ENCODE results near the gene RPS6KC1.
"Not testable (repeated sequence)": the region's sequence is repeated elsewhere in the genome, so short reads cannot be mapped to it uniquely, and the experiment has no call there.

Gene RPS6KC1, protein sequence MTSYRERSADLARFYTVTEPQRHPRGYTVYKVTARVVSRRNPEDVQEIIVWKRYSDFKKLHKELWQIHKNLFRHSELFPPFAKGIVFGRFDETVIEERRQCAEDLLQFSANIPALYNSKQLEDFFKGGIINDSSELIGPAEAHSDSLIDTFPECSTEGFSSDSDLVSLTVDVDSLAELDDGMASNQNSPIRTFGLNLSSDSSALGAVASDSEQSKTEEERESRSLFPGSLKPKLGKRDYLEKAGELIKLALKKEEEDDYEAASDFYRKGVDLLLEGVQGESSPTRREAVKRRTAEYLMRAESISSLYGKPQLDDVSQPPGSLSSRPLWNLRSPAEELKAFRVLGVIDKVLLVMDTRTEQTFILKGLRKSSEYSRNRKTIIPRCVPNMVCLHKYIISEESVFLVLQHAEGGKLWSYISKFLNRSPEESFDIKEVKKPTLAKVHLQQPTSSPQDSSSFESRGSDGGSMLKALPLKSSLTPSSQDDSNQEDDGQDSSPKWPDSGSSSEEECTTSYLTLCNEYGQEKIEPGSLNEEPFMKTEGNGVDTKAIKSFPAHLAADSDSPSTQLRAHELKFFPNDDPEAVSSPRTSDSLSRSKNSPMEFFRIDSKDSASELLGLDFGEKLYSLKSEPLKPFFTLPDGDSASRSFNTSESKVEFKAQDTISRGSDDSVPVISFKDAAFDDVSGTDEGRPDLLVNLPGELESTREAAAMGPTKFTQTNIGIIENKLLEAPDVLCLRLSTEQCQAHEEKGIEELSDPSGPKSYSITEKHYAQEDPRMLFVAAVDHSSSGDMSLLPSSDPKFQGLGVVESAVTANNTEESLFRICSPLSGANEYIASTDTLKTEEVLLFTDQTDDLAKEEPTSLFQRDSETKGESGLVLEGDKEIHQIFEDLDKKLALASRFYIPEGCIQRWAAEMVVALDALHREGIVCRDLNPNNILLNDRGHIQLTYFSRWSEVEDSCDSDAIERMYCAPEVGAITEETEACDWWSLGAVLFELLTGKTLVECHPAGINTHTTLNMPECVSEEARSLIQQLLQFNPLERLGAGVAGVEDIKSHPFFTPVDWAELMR

GRCh38 chr1:213051127-213051880, at the start of gene RPS6KC1:
Gene RPS6KC1, plus strand, starts transcription at chr1:213051241. Its CDS starts 164 bp downstream, at chr1:213051405.
- peak; percentile 70 to 72 for DNase-seq (ENCODE audit: low read depth in 2 of 2)

DNA sequence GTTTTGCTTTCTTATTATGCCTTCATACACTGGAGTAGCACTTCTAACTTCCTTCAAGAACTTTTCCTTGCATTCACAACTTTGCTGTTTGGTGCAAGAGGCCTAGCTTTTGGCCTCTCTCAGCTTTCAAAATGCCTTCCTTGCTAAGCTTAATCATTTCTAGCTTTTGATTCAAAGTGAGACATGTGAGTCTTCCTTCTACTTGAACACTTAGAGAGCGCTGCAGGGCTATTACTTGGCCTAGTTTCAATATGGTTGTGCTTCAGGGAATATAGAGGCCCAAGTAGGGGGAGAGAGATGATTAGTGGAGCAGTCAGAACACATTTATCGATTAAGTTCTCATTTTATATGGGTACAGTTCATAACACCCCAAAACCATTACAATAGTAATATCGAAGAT, 47.8 kb upstream of the RPS6KC1 start:
- DNase-seq (ENCODE audit: low read depth in 2 of 2): no peak

DNA sequence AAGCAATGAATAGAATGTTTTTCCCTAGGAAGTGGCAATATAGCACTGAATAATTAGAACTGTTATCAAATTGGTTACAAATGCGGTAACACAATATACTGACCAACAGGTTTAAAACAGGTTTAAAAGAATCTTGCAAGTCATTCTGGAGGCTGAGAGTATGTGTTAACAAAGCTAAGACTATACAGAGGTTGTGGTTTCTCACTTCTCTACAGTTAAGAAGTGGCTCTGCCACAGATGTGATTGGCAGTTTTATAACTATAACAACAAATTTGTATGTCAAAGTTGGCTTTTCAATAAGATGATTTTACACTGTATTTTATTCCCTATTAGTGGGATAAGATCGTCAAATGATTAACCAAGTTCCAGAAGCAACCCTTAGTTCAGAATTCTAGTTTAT, 42.5 kb upstream of the RPS6KC1 start:
- DNase-seq (ENCODE audit: low read depth in 2 of 2): no peak

GRCh38 chr1:213014642-213015041, 36.4 kb upstream of the RPS6KC1 start:
- DNase-seq (ENCODE audit: low read depth in 2 of 2): no peak

- peak; percentile 89 to 95 for DNase-seq (ENCODE audit: low read depth in 2 of 2)
These were observed 35.7 kb upstream of the RPS6KC1 start, which contains the start of gene ANGEL2 for GRCh38 chr1:213015099-213016050. Gene ANGEL2, minus strand, starts transcription at chr1:213015867. Its CDS starts 196 bp downstream, at chr1:213015671.

GRCh38 chr1:213017447-213018273, 33.4 kb upstream of the RPS6KC1 start:
- DNase-seq (ENCODE audit: low read depth in 2 of 2): no peak

- DNase-seq (ENCODE audit: low read depth in 2 of 2): no peak
These were observed 31.6 kb upstream of the RPS6KC1 start for GRCh38 chr1:213019450-213019849.

DNA sequence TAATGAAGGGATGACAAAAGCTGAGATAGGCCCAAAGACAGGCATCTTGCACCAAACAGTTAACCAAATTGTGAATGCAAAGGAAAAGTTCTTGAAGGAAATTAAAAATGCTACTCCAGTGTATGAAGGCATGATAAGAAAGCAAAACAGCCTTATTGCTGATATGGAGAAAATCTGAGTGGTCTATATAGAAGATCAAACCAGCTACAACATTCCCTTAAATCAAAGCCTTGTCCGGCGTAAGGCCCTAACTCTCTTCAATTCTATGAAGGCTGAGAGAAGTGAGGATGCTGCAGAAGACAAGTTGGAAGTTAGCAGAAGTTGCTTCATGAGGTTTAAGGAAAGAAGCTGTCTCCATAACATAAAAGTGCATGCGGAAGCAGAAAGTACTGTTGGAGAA, 31.0 kb upstream of the RPS6KC1 start:
- no peak for DNase-seq (ENCODE audit: low read depth in 2 of 2)

- DNase-seq (ENCODE audit: low read depth in 2 of 2): not testable (repeated sequence)
These were observed 24.0 kb upstream of the RPS6KC1 start for GRCh38 chr1:213027024-213027423.

- DNase-seq (ENCODE audit: low read depth in 2 of 2): no peak
These were observed 18.4 kb upstream of the RPS6KC1 start for GRCh38 chr1:213032651-213033050.

DNA sequence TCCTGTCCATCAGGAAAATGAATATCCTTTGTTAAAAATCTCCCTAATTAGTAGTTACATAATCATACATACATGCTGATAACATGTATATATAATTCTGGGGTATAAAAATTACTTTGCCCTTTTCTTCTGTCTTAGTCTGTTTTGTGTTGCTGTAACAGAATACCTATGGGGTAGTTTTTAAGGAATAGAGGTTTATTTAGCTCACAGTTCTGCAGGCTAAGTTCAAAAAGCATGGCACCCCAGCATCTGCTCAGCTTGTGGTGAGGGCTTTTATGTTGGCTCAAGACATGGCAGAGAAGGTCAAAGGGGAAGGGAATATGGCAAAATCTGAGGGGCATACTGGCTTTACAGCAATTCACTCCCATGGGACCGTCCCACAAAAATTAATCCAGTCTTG, 16.3 kb upstream of the RPS6KC1 start:
- DNase-seq (ENCODE audit: low read depth in 2 of 2): no peak

DNA sequence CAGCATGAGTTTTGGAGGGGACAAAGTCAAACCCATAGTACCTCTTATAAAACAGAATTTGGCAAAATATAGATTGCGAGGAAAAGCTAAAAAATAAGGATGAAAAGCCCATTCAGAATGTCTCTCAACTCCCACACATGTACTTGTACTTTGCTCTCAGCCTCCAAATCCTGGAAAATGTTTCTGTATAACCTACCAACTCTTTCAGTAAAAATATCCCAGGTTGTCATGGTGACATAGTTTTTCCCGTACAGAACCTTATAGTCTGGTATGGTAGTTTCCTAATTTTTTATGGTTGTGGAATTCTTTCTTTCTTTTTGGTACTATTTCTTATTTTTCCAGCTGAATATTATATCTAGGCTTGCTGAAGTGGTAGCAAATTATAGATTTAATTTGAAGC, 15.5 kb upstream of the RPS6KC1 start:
- DNase-seq (ENCODE audit: low read depth in 2 of 2): no peak

- DNase-seq (ENCODE audit: low read depth in 2 of 2): no peak
These were observed 9.6 kb upstream of the RPS6KC1 start for GRCh38 chr1:213041443-213041842.

DNA sequence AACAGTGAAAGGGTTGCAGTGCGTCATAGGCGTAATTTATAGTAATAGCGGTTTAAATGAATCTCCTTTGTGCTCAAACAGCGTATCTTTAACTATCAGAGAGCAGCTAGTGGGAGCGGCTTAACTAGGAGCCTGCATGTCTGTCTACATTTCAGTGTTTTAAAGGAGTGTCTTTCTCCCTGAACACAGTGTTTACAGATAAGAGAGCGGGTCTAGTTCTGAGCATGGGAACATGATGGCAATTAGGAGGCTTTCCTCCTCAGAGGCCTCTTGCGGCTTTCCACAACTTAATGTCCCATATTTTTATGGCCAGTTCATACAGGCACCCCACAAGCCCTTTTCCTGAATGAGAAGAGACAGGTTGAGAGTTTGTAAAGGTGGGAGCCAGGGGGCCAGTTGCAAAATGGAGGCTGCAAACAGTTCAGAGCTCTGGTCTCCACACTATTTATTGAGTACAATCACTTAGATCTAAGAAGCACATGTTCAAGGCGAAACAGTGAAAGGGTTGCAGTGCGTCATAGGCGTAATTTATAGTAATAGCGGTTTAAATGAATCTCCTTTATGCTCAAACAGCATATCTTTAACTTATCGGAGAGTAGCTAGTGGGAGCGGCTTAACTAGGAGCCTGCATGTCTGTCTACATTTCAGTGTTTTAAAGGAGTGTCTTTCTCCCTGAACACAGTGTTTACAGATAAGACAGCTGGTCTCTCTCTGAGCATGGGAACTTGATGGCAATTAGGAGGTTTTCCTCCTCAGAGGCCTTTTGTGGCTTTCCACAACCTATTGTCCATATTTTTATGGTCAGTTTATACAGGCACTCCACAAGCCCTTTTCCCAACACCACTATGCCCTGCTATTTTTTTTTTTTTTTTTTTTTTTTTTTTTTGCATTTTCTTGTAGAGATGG, 5.5 kb upstream of the RPS6KC1 start:
- not testable (repeated sequence) for DNase-seq (ENCODE audit: low read depth in 2 of 2)

- no peak for DNase-seq (ENCODE audit: low read depth in 2 of 2)
These were observed 1.8 kb upstream of the RPS6KC1 start for GRCh38 chr1:213049232-213049631.

GRCh38 chr1:213050745-213051126, 305 bp upstream of the RPS6KC1 start:
- no peak for DNase-seq (ENCODE audit: low read depth in 2 of 2)

GRCh38 chr1:213051881-213052202, 801 bp downstream of the RPS6KC1 start:
- no peak for DNase-seq (ENCODE audit: low read depth in 2 of 2)

- DNase-seq (ENCODE audit: low read depth in 2 of 2): no peak
These were observed 2.4 kb downstream of the RPS6KC1 start for GRCh38 chr1:213053455-213053854.

GRCh38 chr1:213054142-213054541, 3.1 kb downstream of the RPS6KC1 start:
- no peak for DNase-seq (ENCODE audit: low read depth in 2 of 2)
